Erythroblast (primary cell): ENCODE results near the gene CYP27B1.

Experiments
- GATA1 ChIP-seq: IDR thresholded peaks from 2 replicates; pipeline ENCODE4 v1.6.1; 2011; ENCODE audit warnings: low read depth, mild to moderate bottlenecking, control low read depth, low read length, moderate library complexity
- POLR2A ChIP-seq: IDR thresholded peaks from 2 replicates; pipeline ENCODE4 v1.6.1; 2011; ENCODE audit warnings: mild to moderate bottlenecking, low read length

- TF ChIP-seq POLR2A: peak; percentile 15
- TF ChIP-seq GATA1: no peak
Measured at GRCh38 chr12:57753756-57754337, 13.0 kb downstream of the CYP27B1 start.
